Osteocyte (in vitro differentiated cells): ENCODE measurements around the gene TRMT61B. TPM values are rescaled to one million over a fixed set of nuclear protein-coding genes. Genes with fewer than 3 reads are reported as not detected.
A peak's percentile ranks its signal among the peaks of the same experiment; 100 is the strongest.

Source experiments
- DNase-seq: peaks from one replicate; pipeline ENCODE4 v3.0.0; 2021; ENCODE audit warnings: mixed read lengths; ENCODE audit not compliant: unreplicated experiment; ENCODE audit errors: extremely low spot score
- H3K27ac Mint-ChIP-seq: one replicate; pipeline ENCODE4 v1.8.0; 2021; ENCODE audit warnings: mild to moderate bottlenecking, mixed read lengths; ENCODE audit not compliant: unreplicated experiment
- H3K27me3 Mint-ChIP-seq: one replicate; pipeline ENCODE4 v1.8.0; 2021; ENCODE audit warnings: mixed read lengths; ENCODE audit not compliant: unreplicated experiment
- H3K36me3 Mint-ChIP-seq: one replicate; pipeline ENCODE4 v1.8.0; 2021; ENCODE audit warnings: mixed read lengths; ENCODE audit not compliant: unreplicated experiment
- H3K4me1 Mint-ChIP-seq: one replicate; pipeline ENCODE4 v1.8.0; 2021; ENCODE audit warnings: mixed read lengths; ENCODE audit not compliant: unreplicated experiment
- H3K4me3 Mint-ChIP-seq: one replicate; pipeline ENCODE4 v1.8.0; 2021; ENCODE audit warnings: mild to moderate bottlenecking, moderate library complexity, mixed read lengths; ENCODE audit not compliant: unreplicated experiment
- H3K9me3 Mint-ChIP-seq: one replicate; pipeline ENCODE4 v1.8.0; 2021; ENCODE audit warnings: mixed read lengths; ENCODE audit not compliant: unreplicated experiment
- total RNA-seq: library from RNA; stranded (reverse); gene quantifications from 2 replicates; pipeline ENCODE4 v1.2.1, GENCODE V29; 2021
- TF ChIP-seq, protein P1 (sequence below): fragments of 200-600 bp; sonication (generic); IDR thresholded peaks from 2 replicates; pipeline ENCODE4 v1.5.0; 2021; ENCODE audit warnings: antibody characterized with exemption, mild to moderate bottlenecking, moderate library complexity

Gene TRMT61B
- total RNA-seq, 1 donor from 2014 or later, result 12.7 TPM

DNA sequence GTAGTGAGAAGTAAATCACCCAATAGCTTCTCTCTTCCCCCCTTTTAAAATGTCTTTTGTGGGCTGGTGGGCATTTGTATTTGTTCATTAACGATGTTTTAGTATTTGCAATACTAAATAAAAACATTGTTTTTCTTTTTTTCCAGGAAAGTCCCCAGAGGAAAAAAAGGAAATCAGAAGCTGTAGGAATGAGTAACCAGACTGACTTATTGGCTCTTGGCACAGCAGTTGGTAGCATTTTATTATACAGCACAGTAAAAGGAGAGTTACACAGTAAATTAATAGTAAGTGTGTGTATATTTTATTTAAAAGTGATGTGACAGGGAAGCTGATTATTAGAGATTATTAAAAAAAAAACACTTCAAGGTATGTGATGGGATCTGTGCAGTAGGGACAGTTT, 31.7 kb upstream of the TRMT61B start:
- TF ChIP-seq, protein P1, sequence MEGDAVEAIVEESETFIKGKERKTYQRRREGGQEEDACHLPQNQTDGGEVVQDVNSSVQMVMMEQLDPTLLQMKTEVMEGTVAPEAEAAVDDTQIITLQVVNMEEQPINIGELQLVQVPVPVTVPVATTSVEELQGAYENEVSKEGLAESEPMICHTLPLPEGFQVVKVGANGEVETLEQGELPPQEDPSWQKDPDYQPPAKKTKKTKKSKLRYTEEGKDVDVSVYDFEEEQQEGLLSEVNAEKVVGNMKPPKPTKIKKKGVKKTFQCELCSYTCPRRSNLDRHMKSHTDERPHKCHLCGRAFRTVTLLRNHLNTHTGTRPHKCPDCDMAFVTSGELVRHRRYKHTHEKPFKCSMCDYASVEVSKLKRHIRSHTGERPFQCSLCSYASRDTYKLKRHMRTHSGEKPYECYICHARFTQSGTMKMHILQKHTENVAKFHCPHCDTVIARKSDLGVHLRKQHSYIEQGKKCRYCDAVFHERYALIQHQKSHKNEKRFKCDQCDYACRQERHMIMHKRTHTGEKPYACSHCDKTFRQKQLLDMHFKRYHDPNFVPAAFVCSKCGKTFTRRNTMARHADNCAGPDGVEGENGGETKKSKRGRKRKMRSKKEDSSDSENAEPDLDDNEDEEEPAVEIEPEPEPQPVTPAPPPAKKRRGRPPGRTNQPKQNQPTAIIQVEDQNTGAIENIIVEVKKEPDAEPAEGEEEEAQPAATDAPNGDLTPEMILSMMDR, result no peak
- Mint-ChIP-seq H3K4me1 (peaks cover 45% of the 10 kb centered on the region), H3K36me3 (peaks cover 22% of the 10 kb centered on the region), H3K9me3 (no peaks in the 10 kb centered on the region), H3K27me3 (no peaks in the 10 kb centered on the region), H3K27ac (no peak overlapping the region), H3K4me3 (no peak overlapping the region)
- no peak for DNase-seq

DNA sequence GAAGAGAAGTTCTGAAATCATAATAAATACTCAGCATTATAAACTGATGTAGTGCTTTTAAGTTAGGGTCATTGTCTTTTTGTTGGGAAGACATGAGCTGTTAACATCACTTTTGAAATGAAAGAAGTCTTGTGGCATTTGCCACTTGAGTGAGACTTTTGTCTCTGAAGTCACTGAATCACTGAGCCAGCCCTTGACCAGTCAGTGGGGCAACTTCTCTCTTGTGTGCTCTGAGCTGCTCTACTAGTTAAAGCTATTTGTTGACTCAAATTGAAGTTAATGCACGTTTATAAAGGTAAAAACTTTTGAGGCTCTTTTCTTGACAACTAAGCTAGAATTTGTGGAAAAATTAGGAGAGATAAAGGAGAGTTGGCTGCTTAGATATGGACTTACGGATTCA, 31.1 kb upstream of the TRMT61B start:
- DNase-seq, result no peak
- Mint-ChIP-seq H3K4me3 (no peak overlapping the region), H3K27me3 (no peaks in the 10 kb centered on the region), H3K36me3 (peaks cover 16% of the 10 kb centered on the region), H3K27ac (no peak overlapping the region), H3K9me3 (no peaks in the 10 kb centered on the region), H3K4me1 (peaks cover 52% of the 10 kb centered on the region)
- TF ChIP-seq, protein P1, result no peak

DNA sequence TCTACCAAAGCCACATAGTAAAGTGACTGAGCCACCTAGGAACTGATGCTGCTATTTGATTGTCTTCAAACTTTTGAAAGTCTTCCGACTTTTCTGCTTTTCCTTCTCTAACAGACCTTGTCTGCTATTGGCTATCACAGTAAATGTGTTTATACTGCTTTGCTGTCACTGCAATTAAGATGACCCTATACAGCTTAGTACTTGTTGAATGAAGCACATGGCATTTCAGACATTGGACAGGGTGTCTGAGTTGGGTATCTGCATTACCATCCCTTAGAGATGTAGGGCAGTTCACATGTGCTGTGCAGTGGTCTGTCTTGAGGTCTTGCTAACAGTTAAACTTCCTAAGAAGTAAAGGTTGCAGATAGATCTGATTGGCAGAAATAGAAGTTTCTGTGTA, 27.9 kb upstream of the TRMT61B start:
- peaks cover 51% of the 10 kb centered on the region for H3K4me1 Mint-ChIP-seq
- TF ChIP-seq, protein P1, result no peak
- peaks cover 6% of the 10 kb centered on the region for H3K36me3 Mint-ChIP-seq
- no peaks in the 10 kb centered on the region for H3K27me3 Mint-ChIP-seq
- no peak for DNase-seq
- no peak overlapping the region for H3K4me3 Mint-ChIP-seq
- no peaks in the 10 kb centered on the region for H3K9me3 Mint-ChIP-seq
- H3K27ac Mint-ChIP-seq, result no peak overlapping the region

DNA sequence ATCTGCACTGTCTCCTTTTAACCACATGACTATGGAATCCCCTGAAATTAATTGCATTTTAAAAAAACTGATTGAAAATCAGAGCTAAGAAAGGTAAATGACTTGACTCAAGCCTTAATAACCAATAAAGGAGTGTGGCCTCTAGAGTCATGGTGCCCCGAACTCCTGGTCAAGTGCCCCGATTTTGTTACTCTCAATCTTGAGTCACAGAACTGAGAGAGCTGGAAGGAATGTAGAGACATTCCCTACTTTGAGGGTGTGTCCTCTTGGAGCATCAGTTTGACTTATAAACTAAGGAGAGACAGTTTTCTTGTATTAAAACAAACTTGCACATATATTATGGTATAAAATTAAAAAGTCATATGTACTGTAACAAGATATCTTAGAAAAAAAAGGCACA, 26.8 kb upstream of the TRMT61B start:
- TF ChIP-seq, protein P1, result no peak
- no peaks in the 10 kb centered on the region for H3K27me3 Mint-ChIP-seq
- H3K9me3 Mint-ChIP-seq, result no peaks in the 10 kb centered on the region
- no peaks in the 10 kb centered on the region for H3K36me3 Mint-ChIP-seq
- H3K4me3 Mint-ChIP-seq, result peak overlapping the region; percentile 38
- no peak for DNase-seq
- H3K27ac Mint-ChIP-seq, result no peak overlapping the region
- H3K4me1 Mint-ChIP-seq, result peaks cover 48% of the 10 kb centered on the region

DNA sequence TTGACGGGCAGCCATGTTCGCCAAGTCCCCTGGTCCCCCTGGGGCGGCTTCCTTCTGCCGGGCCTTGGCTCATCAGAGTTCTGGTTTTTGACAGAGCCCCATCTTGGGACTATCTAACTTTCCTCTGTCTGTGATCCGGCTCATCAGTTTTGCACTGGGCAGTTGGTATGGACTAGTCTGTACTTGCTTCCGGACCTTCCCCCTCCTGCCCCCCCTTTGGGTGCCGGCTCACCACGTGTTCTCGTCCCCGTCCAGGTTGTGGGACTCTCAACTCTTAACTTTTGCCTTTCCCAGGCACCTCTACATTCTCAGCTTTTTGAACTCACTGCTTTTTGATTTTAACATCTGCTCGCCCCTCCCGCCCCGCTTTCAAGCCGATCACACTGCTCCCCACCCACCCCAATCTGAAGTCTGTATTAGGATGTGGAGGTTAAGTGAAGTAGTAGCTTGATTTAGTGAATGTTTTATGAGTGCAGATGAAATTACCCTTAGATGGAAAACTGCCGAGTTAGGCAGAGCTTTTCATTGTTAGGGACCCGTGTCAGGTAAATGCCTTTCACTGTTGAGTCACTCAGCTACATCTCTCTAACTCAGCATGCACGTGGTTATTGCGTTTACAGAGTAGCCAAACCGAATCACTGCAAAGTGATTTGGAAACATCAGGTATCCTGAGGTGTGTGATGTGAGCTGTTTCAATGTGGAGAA, 25.2 kb upstream of the TRMT61B start:
- H3K9me3 Mint-ChIP-seq, result no peaks in the 10 kb centered on the region
- peaks cover 37% of the 10 kb centered on the region for H3K4me1 Mint-ChIP-seq
- H3K36me3 Mint-ChIP-seq, result no peaks in the 10 kb centered on the region
- H3K27ac Mint-ChIP-seq, result peak overlapping the region; percentile 85
- peak overlapping the region; percentile 92 for H3K4me3 Mint-ChIP-seq
- H3K27me3 Mint-ChIP-seq, result no peaks in the 10 kb centered on the region
- TF ChIP-seq, protein P1, result no peak
- DNase-seq, result no peak
